ENCODE data around the gene CHST4.
"Not testable (repeated sequence)": the region's sequence is repeated elsewhere in the genome, so short reads cannot be mapped to it uniquely, and the experiment has no call there.

CHST4 gene

GRCh38 chr16:71572497-71573116 lies 46.4 kb downstream of the CHST4 start:
- DNase-seq: no peak

DNA sequence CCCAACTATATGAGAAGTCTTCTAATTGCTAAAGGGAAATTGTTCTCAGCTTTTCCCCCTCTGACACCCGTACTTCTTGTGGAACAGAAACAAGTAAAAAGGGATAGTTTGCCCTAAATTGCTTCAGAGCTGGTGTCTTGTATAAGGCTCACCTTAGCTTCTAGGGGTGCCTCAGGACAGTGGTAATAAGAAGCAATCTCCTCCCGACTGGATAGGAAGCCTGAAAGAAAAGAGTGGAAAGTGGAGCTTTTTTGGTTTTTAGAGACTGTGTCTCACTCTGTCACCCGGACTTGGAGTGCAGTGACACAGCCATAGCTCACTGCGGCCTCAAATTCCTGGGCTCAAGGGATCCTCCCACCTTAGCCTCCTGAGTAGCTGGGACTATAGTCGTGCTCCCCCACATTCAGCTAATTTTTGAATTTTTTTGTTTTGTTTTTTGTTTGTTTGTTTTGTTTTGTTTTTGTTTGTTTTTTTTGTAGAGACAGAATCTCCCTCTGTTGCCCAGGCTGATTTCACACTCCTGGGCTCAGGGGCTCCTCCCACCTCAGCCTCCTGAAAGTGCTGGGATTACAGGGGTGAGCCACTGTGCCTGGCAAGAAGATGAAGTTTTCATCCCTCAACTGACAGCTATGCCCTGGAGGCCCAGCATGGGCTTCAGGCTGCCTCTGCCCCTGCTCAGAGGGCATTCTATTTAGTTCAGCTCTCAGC lies 47.3 kb downstream of the CHST4 start:
- no peak for DNase-seq

- DNase-seq: no peak
These were observed 48.5 kb downstream of the CHST4 start for GRCh38 chr16:71574702-71575101.

- no peak for DNase-seq
These were observed 50.7 kb downstream of the CHST4 start, which contains the start of gene TAT for GRCh38 chr16:71576971-71577370. Gene TAT (minus strand): TSS chr16:71577092. CDS start chr16:71576415, 677 bp downstream.

GRCh38 chr16:71582553-71582848 lies 56.3 kb downstream of the CHST4 start:
- not testable (repeated sequence) for DNase-seq

GRCh38 chr16:71584543-71585317 lies 58.5 kb downstream of the CHST4 start:
- no peak for DNase-seq

- DNase-seq: no peak
These were observed 59.1 kb downstream of the CHST4 start for GRCh38 chr16:71585318-71585703.

All from activated T-cell treated with anti-CD3 and anti-CD28 coated beads, Interleukin-2, amount 50 U/mL, for 1 hour (primary cell).